Heart right ventricle (tissue), 16 donors: ENCODE measurements around the gene WNT4. TPM values are rescaled to one million over a fixed set of nuclear protein-coding genes. Genes with fewer than 3 reads are reported as not detected.

Experiments used
- ATAC-seq, 8 donors: fragments of 200-7000 bp; cut with Tn5 transposase; one replicate each; pipeline ENCODE4 v1.9.1; 2020; ENCODE audit warnings: mild to moderate bottlenecking in 8 of 8, moderate library complexity in 8 of 8, moderate number of reproducible peaks in 1 of 8
- DNase-seq, 2 donors: peaks; one replicate each; pipeline ENCODE4 v3.0.0-alpha.2; 2020
- H3K27ac ChIP-seq, 10 donors: fragments of 200-600 bp; sonication (generic) in 2 of 10; one replicate each; pipeline versions ENCODE4 v1.5.0 to v1.8.0; 2020 to 2022; ENCODE audit warnings: mild to moderate bottlenecking in 3 of 10
- H3K27me3 ChIP-seq, 7 donors: fragments of 200-600 bp; one replicate each; pipeline ENCODE4 v1.8.0; 2021 to 2022; ENCODE audit warnings: mild to moderate bottlenecking in 2 of 7
- H3K36me3 ChIP-seq, 9 donors: fragments of 200-600 bp; sonication (generic) in 1 of 9; one replicate each; pipeline versions ENCODE4 v1.5.0 to v1.8.0; 2020 to 2022; ENCODE audit warnings: mild to moderate bottlenecking in 2 of 9
- H3K4me1 ChIP-seq, 9 donors: fragments of 200-600 bp; sonication (generic) in 1 of 9; one replicate each; pipeline versions ENCODE4 v1.5.0 to v1.8.0; 2020 to 2022; ENCODE audit warnings: mild to moderate bottlenecking in 4 of 9
- H3K4me3 ChIP-seq, 10 donors: fragments of 200-600 bp; sonication (generic) in 2 of 10; one replicate each; pipeline versions ENCODE4 v1.5.0 to v1.8.0; 2020 to 2022; ENCODE audit warnings: mild to moderate bottlenecking in 7 of 10, moderate library complexity in 2 of 10
- H3K9me3 ChIP-seq, 11 donors: fragments of 200-600 bp in 10 of 11; sonication (generic) in 2 of 11; one replicate each; pipeline versions ENCODE4 v1.5.0 to v1.8.0; 2013 to 2022; ENCODE audit warnings: mild to moderate bottlenecking in 2 of 11, control low read depth in 1 of 11, moderate library complexity in 1 of 11
- WGBS, 2 donors: extraction: QIAGEN DNeasy Blood & Tissue Kit; methylation state at CpG; one replicate each; pipeline ENCODE4 v1.1.7; 2013; ENCODE audit warnings: inconsistent platforms in 1 of 2; 5-methylcytosine and 5-hydroxymethylcytosine counted together
- intact Hi-C, 10 donors: fragments of 100-400 bp; cut with DNase I; formaldehyde crosslinking; loops; one replicate each; pipeline versions ENCODE4 v1.11.1 to v1.14.2; 2022
- polyA plus RNA-seq, 2 donors: library from polyadenylated mRNA; stranded (reverse); fragments of 200-250 nt; gene quantifications; one replicate each; pipeline ENCODE4 v1.2.3, GENCODE V29; 2013
- total RNA-seq, 10 donors: library from RNA; stranded (reverse); fragmentation: NEBNext Ultra II Directional in 3 of 10; extraction: Animal tissue kit (Norgen Biotek cat#: 25700) in 3 of 10; gene quantifications; one replicate each; pipeline versions ENCODE4 v1.2.1 to v1.2.4, GENCODE V29; 2021 to 2023
- TF ChIP-seq, protein P1 (sequence below), 9 donors: fragments of 200-600 bp; sonication (generic) in 2 of 9; IDR thresholded peaks; one replicate each; pipeline versions ENCODE4 v1.5.0 to v1.8.0; 2021 to 2022; ENCODE audit warnings: antibody characterized with exemption in 9 of 9, mild to moderate bottlenecking in 5 of 9, moderate library complexity in 1 of 9
- donor health status: Arrhythmogenic right ventricular cardiomyopathy.
- donor health status: ischemic (EF 13 %, LVEDD 7.1; RV severe dilation, severe dysfunction).
- donor health status: healthy with polysubstance abuse.
- donor health status: DM: no; HTN: yes; CAD: no.
- donor health status: DM: no; HTN: no; CAD: no.
- donor health status: ischemic (EF 25% LVEDD 6.9; RV normal size, moderate dysfunction).
- donor health status: ischemic (EF 25% LVEDD 5.7; RV mildly dilated, moderate dysfunction).
- donor health status: healthy.
- donor health status: DM: yes; HTN: yes; CAD: no.
- donor health status: Ischemic cardiomyopathy.
- donor health status: ischemic (EF 35%, LVEDD 5.7; RV mildly dilated, moderate dysfunction).
- donor health status: nonischemic (EF 11% LVEDD 7.7; RV severe dilation, severe dysfunction).
- donor health status: DM: yes; HTN: yes; CAD: no.
- donor health status: PGD.
- donor health status: ischemic (EF 29% LVEDD 5.4; RV normal size, mild dysfunction).
- donor health status: nonischemic (EF 23%, LVEDD 6.1; RV moderate dilation, normal function).

WNT4 gene
- total and polyA plus RNA-seq, 12 donors = 0.06 to 0.16 TPM; not detected in 10

DNA sequence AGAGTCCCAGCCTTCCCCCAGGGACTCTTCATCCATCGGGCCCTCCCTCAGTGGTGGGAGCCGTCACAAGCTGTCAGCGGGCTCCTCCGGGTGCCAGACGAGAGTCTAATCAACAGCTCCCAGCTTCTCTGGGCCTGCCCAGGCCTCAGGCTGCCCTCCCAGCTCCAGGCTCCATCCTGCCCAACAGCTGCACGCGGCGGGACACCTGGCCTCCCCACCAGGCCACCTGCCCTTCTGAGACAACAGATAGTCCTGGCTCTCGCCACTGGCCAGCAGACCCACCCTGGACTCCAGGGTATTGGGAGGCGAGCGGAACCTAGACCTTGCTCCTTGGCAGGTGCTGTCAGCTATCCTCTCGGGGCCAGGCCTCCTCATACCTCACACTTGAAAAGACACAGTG lies 3.1 kb downstream of the WNT4 start:
- Histone ChIP-seq H3K4me1 (peaks cover 0 to 16% (median 8%) of the 10 kb centered on the region in 9 donors), H3K27me3 (peaks cover 0 to 69% (median 55%) of the 10 kb centered on the region in 7 donors), H3K9me3 (no peaks in the 10 kb centered on the region), H3K27ac (no peak overlapping the region), H3K36me3 (no peaks in the 10 kb centered on the region), H3K4me3 (no peak overlapping the region)
- intact Hi-C loops = loop anchor here in 5 of 10 donors (10.0 kb wide), 4 partner anchors 135 to 505 kb away; partner anchors contain the start of gene C1QC (in 1 of the 5)
- TF ChIP-seq, protein P1, sequence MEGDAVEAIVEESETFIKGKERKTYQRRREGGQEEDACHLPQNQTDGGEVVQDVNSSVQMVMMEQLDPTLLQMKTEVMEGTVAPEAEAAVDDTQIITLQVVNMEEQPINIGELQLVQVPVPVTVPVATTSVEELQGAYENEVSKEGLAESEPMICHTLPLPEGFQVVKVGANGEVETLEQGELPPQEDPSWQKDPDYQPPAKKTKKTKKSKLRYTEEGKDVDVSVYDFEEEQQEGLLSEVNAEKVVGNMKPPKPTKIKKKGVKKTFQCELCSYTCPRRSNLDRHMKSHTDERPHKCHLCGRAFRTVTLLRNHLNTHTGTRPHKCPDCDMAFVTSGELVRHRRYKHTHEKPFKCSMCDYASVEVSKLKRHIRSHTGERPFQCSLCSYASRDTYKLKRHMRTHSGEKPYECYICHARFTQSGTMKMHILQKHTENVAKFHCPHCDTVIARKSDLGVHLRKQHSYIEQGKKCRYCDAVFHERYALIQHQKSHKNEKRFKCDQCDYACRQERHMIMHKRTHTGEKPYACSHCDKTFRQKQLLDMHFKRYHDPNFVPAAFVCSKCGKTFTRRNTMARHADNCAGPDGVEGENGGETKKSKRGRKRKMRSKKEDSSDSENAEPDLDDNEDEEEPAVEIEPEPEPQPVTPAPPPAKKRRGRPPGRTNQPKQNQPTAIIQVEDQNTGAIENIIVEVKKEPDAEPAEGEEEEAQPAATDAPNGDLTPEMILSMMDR (IDR thresholded peaks at IDR 0.05) = no peak
- no peak for DNase-seq
- no peak for ATAC-seq
- WGBS, 2 donors = 72 to 75% methylated on average over 12 of the region's 12 CpGs

DNA sequence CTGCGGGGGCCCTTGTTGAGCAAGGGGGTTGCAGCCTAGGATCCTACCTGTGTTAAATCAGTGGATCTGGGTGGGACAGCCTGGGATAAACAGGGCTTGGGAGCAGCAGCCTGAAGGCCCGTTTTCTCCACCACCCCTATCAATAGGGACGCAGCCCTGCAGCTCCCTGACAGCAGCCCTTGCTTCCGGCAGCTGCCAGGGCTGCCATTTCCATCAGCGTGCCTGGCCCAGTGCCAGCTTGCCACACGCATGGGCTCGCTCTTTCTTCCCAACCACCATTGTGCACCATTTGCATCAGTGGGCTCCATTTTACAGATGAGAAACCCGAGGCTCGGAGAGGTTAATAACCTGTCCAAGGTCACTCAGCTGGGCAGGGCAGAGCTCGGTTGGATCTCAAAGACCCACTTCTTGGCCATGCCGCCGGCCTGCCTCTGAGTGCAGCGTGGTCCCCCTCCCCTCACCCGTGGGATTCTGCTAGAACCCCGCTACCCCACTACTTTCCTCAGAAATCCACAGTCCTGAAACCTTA lies 3.8 kb downstream of the WNT4 start:
- peaks cover 0 to 62% (median 48%) of the 10 kb centered on the region in 7 donors for H3K27me3 ChIP-seq
- ATAC-seq = no peak
- TF ChIP-seq, protein P1 (IDR thresholded peaks at IDR 0.05) = no peak
- H3K4me3 ChIP-seq = no peak overlapping the region
- intact Hi-C loops = loop anchor here in 5 of 10 donors (10.0 kb wide), 4 partner anchors 136 to 506 kb away; partner anchors contain the start of gene C1QC (in 1 of the 5)
- no peaks in the 10 kb centered on the region for H3K36me3 ChIP-seq
- no peaks in the 10 kb centered on the region for H3K9me3 ChIP-seq
- 81 to 87% methylated on average over 15 of the region's 15 CpGs for WGBS, 2 donors
- H3K27ac ChIP-seq = no peak overlapping the region
- H3K4me1 ChIP-seq = peaks cover 0 to 16% (median 8%) of the 10 kb centered on the region in 9 donors
- no peak for DNase-seq

DNA sequence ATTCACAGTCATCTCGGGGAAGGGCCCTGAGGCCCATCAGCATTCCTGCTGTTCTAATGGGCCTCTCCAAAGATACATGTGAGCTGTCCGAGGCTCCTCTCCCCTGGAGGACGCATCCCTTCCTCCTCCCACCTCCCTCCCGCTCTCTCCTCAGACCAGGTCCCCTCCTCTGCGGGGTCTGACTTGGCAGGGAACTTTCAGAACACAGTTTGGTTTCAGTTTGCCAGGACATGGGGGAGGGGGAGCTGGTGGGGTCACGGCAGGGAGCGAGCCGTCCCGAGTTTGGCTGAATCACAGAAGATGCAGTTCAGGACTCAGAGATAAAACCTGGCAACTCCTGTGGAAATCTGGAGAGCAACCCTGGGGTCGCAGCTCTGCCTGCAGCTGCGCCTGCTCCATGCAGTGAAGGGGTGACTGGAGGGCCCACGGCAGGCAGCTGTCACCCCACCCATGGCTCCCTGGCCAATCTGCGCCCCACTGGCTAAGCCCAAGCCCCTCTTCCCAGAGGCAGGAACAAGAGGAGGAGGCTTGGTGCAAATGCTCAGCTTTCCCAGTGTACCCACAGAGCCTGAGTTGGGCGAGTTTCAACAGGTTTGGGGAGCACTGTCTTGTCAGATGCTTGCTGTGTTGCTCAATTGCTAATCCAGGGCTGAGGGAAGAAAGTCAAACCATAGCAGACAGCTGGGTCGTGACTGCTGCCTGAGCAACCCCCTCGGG lies 5.7 kb downstream of the WNT4 start:
- DNase-seq = no peak
- no peaks in the 10 kb centered on the region for H3K36me3 ChIP-seq
- 50 to 56% methylated on average over 16 of the region's 16 CpGs for WGBS, 2 donors
- H3K27me3 ChIP-seq = peaks cover 0 to 67% (median 44%) of the 10 kb centered on the region in 7 donors
- intact Hi-C loops = loop anchor here in 5 of 10 donors (10.0 kb wide), 4 partner anchors 138 to 508 kb away; partner anchors contain the start of gene C1QC (in 1 of the 5)
- no peak overlapping the region for H3K27ac ChIP-seq
- peaks cover 0 to 12% (median 5%) of the 10 kb centered on the region in 9 donors for H3K4me1 ChIP-seq
- TF ChIP-seq, protein P1 (IDR thresholded peaks at IDR 0.05) = no peak
- no peaks in the 10 kb centered on the region for H3K9me3 ChIP-seq
- no peak for ATAC-seq
- H3K4me3 ChIP-seq = no peak overlapping the region

DNA sequence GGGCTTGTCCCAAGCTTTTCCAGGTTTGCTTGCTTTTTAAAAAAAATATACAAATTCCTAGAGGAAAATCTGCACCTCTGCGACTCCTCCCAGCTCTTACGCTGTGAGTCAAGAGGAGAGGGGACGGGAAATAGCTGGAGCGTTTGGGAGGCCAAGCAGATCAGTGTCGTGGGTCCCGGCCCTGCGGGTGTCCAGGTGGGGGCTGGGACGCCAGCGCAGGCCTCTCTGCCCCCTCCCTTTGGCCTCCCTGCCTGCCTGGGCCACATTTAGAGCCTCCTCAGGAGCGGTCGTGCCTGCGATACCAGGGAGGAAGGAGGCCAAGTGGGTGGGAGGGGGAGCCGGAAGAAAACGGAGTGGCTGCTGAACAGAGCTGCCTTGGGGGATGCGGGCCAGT lies 9.0 kb downstream of the WNT4 start:
- H3K36me3 ChIP-seq = no peaks in the 10 kb centered on the region
- intact Hi-C loops = loop anchor here in 5 of 10 donors (10.0 kb wide), 4 partner anchors 141 to 511 kb away; partner anchors contain the start of gene C1QC (in 1 of the 5)
- TF ChIP-seq, protein P1 (IDR thresholded peaks at IDR 0.05) = no peak
- no peak for DNase-seq
- H3K4me3 ChIP-seq = no peak overlapping the region
- WGBS, 2 donors = 24 to 35% methylated on average over 15 of the region's 15 CpGs
- H3K4me1 ChIP-seq = peaks cover 0 to 8% (median 4%) of the 10 kb centered on the region in 9 donors
- ATAC-seq = no peak
- no peak overlapping the region for H3K27ac ChIP-seq
- H3K9me3 ChIP-seq = no peaks in the 10 kb centered on the region
- H3K27me3 ChIP-seq = peaks cover 0 to 51% (median 11%) of the 10 kb centered on the region in 7 donors
